Measurements from ENCODE around the gene SENP3. TPM values are rescaled to one million over a fixed set of nuclear protein-coding genes. Genes with fewer than 3 reads are reported as not detected.

SENP3 gene
- total and polyA plus RNA-seq, 2 of the 13 experiments (the other 11 are each of a cell fraction or from before 2014, with no cell fraction given) = 55.8 to 75.4 TPM

- peak; percentile 85 for TF ChIP-seq PAXIP1 (CRISPR knock-in tag; conservative IDR thresholded peaks at IDR 0.05)
- peak; percentile 71 for TF ChIP-seq KDM6A (CRISPR knock-in tag; IDR thresholded peaks at IDR 0.05; ENCODE audit: low read depth)
- no peak for TF ChIP-seq MEIS1 (CRISPR knock-in tag; IDR thresholded peaks at IDR 0.05; ENCODE audit: borderline replicate concordance)
- peak; percentile 87 to 88 for TF ChIP-seq POLR2A (IDR thresholded peaks at IDR 0.05; ENCODE audit: insufficient read depth in 1 of 2, low read depth in 2 of 2, low read length in 2 of 2)
- no peak for TF ChIP-seq PTBP1 (IDR thresholded peaks at IDR 0.05; ENCODE audit: low read depth, low read length, poor library complexity, severe bottlenecking)
- 0 out of 2 replicates have a peak, but pooled peaks have one; percentile 46 for TF ChIP-seq RNF2 (conservative IDR thresholded peaks at IDR 0.05; ENCODE audit: low read depth)
- TF ChIP-seq ZFP36L2 (CRISPR knock-in tag; IDR thresholded peaks at IDR 0.05) = no peak
- TF ChIP-seq, protein P1, sequence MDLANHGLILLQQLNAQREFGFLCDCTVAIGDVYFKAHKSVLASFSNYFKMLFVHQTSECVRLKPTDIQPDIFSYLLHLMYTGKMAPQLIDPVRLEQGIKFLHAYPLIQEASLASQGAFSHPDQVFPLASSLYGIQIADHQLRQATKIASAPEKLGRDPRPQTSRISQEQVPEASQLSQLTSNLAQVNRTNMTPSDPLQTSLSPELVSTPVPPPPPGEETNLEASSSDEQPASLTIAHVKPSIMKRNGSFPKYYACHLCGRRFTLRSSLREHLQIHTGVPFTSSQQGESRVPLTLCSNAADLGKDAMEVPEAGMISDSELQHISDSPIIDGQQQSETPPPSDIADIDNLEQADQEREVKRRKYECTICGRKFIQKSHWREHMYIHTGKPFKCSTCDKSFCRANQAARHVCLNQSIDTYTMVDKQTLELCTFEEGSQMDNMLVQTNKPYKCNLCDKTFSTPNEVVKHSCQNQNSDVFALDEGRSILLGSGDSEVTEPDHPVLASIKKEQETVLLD (CRISPR knock-in tag; IDR thresholded peaks at IDR 0.05; ENCODE audit: low read depth) = peak; percentile 72; the same call in 1 of the 2 replicates
- TF ChIP-seq REXO4 (CRISPR knock-in tag; IDR thresholded peaks at IDR 0.05; ENCODE audit: borderline replicate concordance) = no peak
- TF ChIP-seq STAT6 (CRISPR knock-in tag; IDR thresholded peaks at IDR 0.05; ENCODE audit: borderline replicate concordance) = no peak; the same call in 1 of the 2 replicates
- TF ChIP-seq NFATC3 (CRISPR knock-in tag; IDR thresholded peaks at IDR 0.05) = peak; percentile 55; the same call in 1 of the 2 replicates
- no peak for TF ChIP-seq KDM1A (CRISPR knock-in tag; IDR thresholded peaks at IDR 0.05)
- TF ChIP-seq TCF12 (IDR thresholded peaks at IDR 0.05) = no peak
- TF ChIP-seq TCF12 (CRISPR knock-in tag; IDR thresholded peaks at IDR 0.05) = peak; percentile 44; the same call in 1 of the 2 replicates
- TF ChIP-seq IKZF4 (CRISPR knock-in tag; IDR thresholded peaks at IDR 0.05; ENCODE audit: borderline replicate concordance, low read depth, not compliant biosample characterization) = peak; percentile 74
- TF ChIP-seq, protein P2, sequence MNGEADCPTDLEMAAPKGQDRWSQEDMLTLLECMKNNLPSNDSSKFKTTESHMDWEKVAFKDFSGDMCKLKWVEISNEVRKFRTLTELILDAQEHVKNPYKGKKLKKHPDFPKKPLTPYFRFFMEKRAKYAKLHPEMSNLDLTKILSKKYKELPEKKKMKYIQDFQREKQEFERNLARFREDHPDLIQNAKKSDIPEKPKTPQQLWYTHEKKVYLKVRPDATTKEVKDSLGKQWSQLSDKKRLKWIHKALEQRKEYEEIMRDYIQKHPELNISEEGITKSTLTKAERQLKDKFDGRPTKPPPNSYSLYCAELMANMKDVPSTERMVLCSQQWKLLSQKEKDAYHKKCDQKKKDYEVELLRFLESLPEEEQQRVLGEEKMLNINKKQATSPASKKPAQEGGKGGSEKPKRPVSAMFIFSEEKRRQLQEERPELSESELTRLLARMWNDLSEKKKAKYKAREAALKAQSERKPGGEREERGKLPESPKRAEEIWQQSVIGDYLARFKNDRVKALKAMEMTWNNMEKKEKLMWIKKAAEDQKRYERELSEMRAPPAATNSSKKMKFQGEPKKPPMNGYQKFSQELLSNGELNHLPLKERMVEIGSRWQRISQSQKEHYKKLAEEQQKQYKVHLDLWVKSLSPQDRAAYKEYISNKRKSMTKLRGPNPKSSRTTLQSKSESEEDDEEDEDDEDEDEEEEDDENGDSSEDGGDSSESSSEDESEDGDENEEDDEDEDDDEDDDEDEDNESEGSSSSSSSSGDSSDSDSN (CRISPR knock-in tag; IDR thresholded peaks at IDR 0.05) = peak; percentile 43
- TF ChIP-seq, protein P3, sequence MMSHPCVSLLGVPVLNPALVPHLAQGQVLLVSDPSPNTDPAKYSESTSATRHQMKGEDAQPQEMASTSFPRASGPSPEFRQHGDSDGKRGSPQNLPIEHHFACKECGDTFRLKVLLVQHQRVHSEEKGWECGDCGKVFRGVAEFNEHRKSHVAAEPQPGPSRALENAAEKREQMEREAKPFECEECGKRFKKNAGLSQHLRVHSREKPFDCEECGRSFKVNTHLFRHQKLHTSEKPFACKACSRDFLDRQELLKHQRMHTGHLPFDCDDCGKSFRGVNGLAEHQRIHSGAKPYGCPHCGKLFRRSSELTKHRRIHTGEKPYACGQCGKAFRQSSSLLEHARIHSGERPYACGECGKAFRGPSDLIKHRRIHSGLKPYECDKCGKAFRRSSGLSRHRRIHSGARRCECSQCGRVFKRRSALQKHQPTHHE (CRISPR knock-in tag; IDR thresholded peaks at IDR 0.05; ENCODE audit: borderline replicate concordance) = 0 out of 2 replicates have a peak, but pooled peaks have one; percentile 75
Observed at GRCh38 chr17:7579001-7579833, 17.5 kb downstream of the SENP3 start, which contains the start of gene CD68 (continued).
